ENCODE measurements around the gene CPED1. TPM values are rescaled to one million over a fixed set of nuclear protein-coding genes. Genes with fewer than 3 reads are reported as not detected.
"Not testable (repeated sequence)": the region's sequence is repeated elsewhere in the genome, so short reads cannot be mapped to it uniquely, and the experiment has no call there.

The CPED1 gene
- total RNA-seq, 4 donors from 2014 or later, result 15.0 to 32.1 (median 21.8) TPM

- no peak overlapping the region for H3K4me3 ChIP-seq
- peaks cover 0 to 5% (median 2%) of the 10 kb centered on the region in 4 donors for H3K9me3 ChIP-seq
- no peak for DNase-seq (ENCODE audit: low spot score in 2 of 2)
- H3K27me3 ChIP-seq, result no peaks in the 10 kb centered on the region
- TF ChIP-seq EP300 (IDR thresholded peaks at IDR 0.05) (no peak), CTCF (IDR thresholded peaks at IDR 0.05) (no peak), POLR2A (IDR thresholded peaks at IDR 0.05) (no peak)
- H3K27ac ChIP-seq, result no peak overlapping the region
- no peaks in the 10 kb centered on the region for H3K36me3 ChIP-seq
- H3K4me1 ChIP-seq, result peaks cover 0 to 12% (median 0%) of the 10 kb centered on the region in 4 donors
Observed at GRCh38 chr7:121034929-121035328, 46.4 kb downstream of the CPED1 start.

GRCh38 chr7:121036776-121037175, 48.3 kb downstream of the CPED1 start:
- not testable (repeated sequence) for H3K27ac ChIP-seq; H3K36me3 ChIP-seq; H3K4me3 ChIP-seq; DNase-seq (ENCODE audit: low spot score in 2 of 2); H3K9me3 ChIP-seq; H3K27me3 ChIP-seq
- H3K4me1 ChIP-seq, result peaks cover 0 to 13% (median 0%) of the 10 kb centered on the region in 4 donors

GRCh38 chr7:121037329-121037728, 48.8 kb downstream of the CPED1 start:
- DNase-seq (ENCODE audit: low spot score in 2 of 2); H3K27ac ChIP-seq; H3K9me3 ChIP-seq; H3K27me3 ChIP-seq; H3K36me3 ChIP-seq; H3K4me3 ChIP-seq: not testable (repeated sequence)
- H3K4me1 ChIP-seq, result peaks cover 0 to 19% (median 0%) of the 10 kb centered on the region in 4 donors
- 91 to 94% methylated on average over 2 of the region's 2 CpGs for WGBS, 2 donors

GRCh38 chr7:121037957-121038716, 49.6 kb downstream of the CPED1 start:
- 81% methylated on average over 4 of the region's 4 CpGs for WGBS, 2 donors
- H3K9me3 ChIP-seq, result peaks cover 0 to 5% (median 2%) of the 10 kb centered on the region in 4 donors
- H3K27ac ChIP-seq, result no peak overlapping the region
- no peak for DNase-seq (ENCODE audit: low spot score in 2 of 2)
- peaks cover 0 to 15% (median 0%) of the 10 kb centered on the region in 4 donors for H3K4me1 ChIP-seq
- H3K36me3 ChIP-seq, result no peaks in the 10 kb centered on the region
- no peak overlapping the region for H3K4me3 ChIP-seq
- H3K27me3 ChIP-seq, result no peaks in the 10 kb centered on the region
- TF ChIP-seq POLR2A (IDR thresholded peaks at IDR 0.05) (no peak), EP300 (IDR thresholded peaks at IDR 0.05) (no peak), CTCF (IDR thresholded peaks at IDR 0.05) (no peak)

GRCh38 chr7:121038717-121039509, 50.4 kb downstream of the CPED1 start:
- no peaks in the 10 kb centered on the region for H3K36me3 ChIP-seq
- H3K4me1 ChIP-seq, result peaks cover 0 to 13% (median 0%) of the 10 kb centered on the region in 4 donors
- H3K27me3 ChIP-seq, result no peaks in the 10 kb centered on the region
- peaks cover 0 to 5% (median 2%) of the 10 kb centered on the region in 4 donors for H3K9me3 ChIP-seq
- no peak overlapping the region for H3K4me3 ChIP-seq
- no peak overlapping the region for H3K27ac ChIP-seq
- no peak for TF ChIP-seq CTCF (IDR thresholded peaks at IDR 0.05)
- TF ChIP-seq POLR2A (IDR thresholded peaks at IDR 0.05), result no peak
- TF ChIP-seq EP300 (IDR thresholded peaks at IDR 0.05), result no peak
- no peak for DNase-seq (ENCODE audit: low spot score in 2 of 2)
- WGBS, 2 donors, result 77% methylated on average over 7 of the region's 7 CpGs

- Histone ChIP-seq H3K4me1 (peaks cover 0 to 14% (median 0%) of the 10 kb centered on the region in 4 donors), H3K27me3 (no peaks in the 10 kb centered on the region), H3K36me3 (no peaks in the 10 kb centered on the region), H3K27ac (no peak overlapping the region), H3K4me3 (no peak overlapping the region), H3K9me3 (peaks cover 0 to 5% (median 2%) of the 10 kb centered on the region in 4 donors)
- TF ChIP-seq EP300 (IDR thresholded peaks at IDR 0.05) (no peak), POLR2A (IDR thresholded peaks at IDR 0.05) (no peak), CTCF (IDR thresholded peaks at IDR 0.05) (no peak)
- DNase-seq (ENCODE audit: low spot score in 2 of 2), result no peak
- WGBS, 2 donors, result 88 to 99% methylated on average over 2 of the region's 2 CpGs
Observed at GRCh38 chr7:121039510-121039822, 51.0 kb downstream of the CPED1 start.

Measured in tibial nerve (tissue), 4 donors.